ENCODE data around the gene IL17B. TPM values are rescaled to one million over a fixed set of nuclear protein-coding genes. Genes with fewer than 3 reads are reported as not detected.

Gene IL17B
- polyA plus RNA-seq (2013): not detected

DNA sequence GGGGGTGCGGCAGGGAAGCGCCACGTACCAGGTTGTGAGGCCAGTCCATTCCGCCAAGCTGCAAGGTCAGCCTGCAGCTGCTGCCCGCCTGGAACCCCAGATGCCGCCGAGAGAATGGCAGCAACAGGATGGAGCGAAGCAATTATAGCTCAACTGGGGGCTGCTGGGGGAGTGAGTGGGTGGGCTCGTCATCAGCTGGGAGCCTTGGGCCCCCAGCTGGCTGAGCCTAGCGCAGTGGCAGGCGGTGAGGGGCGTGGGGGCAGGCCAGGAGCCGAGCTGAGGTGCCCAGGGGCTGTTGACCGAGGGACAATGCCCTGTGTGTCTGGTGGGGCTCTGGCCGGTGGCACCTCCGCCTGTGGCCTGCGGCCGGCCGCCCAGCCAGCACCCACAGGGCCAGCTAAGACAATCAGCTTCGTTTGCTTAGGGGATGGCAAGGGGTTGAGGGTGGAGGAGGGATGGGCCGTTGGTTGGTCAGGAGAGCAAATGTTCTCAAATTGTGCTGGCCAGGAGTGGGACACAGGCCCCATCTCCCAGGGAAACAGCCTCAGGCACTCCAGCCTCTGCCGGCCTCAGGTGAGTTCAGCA is at the start of gene IL17B:
TSS of gene IL17B (minus strand) at position 116 of the 585 bp plus-strand sequence. CDS start at position 49, 67 bp downstream.
- ChIA-PET POLR2A (no interaction called here), CTCF (interaction anchor here (0.9 to 14.2 kb wide), 12 partner anchors 10 to 243 kb away, joined by 3 to 209 read pairs (median 4); partner anchors contain the start of genes CSNK1A1 and PCYOX1L)
- H3K9me3 ChIP-seq (ENCODE audit: control extremely low read depth in 1 of 5, control insufficient read depth in 4 of 5, insufficient read depth in 2 of 5, low read depth in 1 of 5, low read length in 4 of 5): no peaks in the 10 kb centered on the region
- DNase-seq: no peak
- WGBS (ENCODE audit: insufficient coverage): 96% methylated on average over 19 of the region's 22 CpGs
- no peaks in the 10 kb centered on the region for H3K4me1 ChIP-seq (ENCODE audit: control extremely low read depth in 1 of 4, control insufficient read depth in 4 of 4, insufficient read depth in 4 of 4, low read length in 3 of 4)
- no peak within 1 kb of the TSS for H3K4me3 ChIP-seq (ENCODE audit: control insufficient read depth in 1 of 7, extremely low read depth in 1 of 7, insufficient read depth in 4 of 7, low read depth in 2 of 7, low read length in 6 of 7)
- H3K36me3 ChIP-seq (ENCODE audit: control insufficient read depth in 4 of 4, insufficient read depth in 4 of 4, low read length in 3 of 4): no peaks in the 10 kb centered on the region
- no peaks in the 10 kb centered on the region for H3K27me3 ChIP-seq (replicated peaks in 2 of 5; ENCODE audit: control insufficient read depth in 4 of 5, insufficient read depth in 5 of 5, low read length in 4 of 5)
- H3K27ac ChIP-seq (ENCODE audit: insufficient read depth in 1 of 2, low read depth in 1 of 2, low read length in 2 of 2, poor library complexity in 1 of 2, severe bottlenecking in 2 of 2): no peak within 1 kb of the TSS

- no peaks in the 10 kb centered on the region for H3K27me3 ChIP-seq (replicated peaks in 2 of 5; ENCODE audit: control insufficient read depth in 4 of 5, insufficient read depth in 5 of 5, low read length in 4 of 5)
- WGBS (ENCODE audit: insufficient coverage): 96% methylated on average over 4 of the region's 5 CpGs
- POLR2A ChIA-PET: no interaction called here
- no peak overlapping the region for H3K27ac ChIP-seq (ENCODE audit: insufficient read depth in 1 of 2, low read depth in 1 of 2, low read length in 2 of 2, poor library complexity in 1 of 2, severe bottlenecking in 2 of 2)
- CTCF ChIA-PET: interaction anchor here (0.6 to 10.6 kb wide), 11 partner anchors 8 to 135 kb away, joined by 3 to 124 read pairs (median 4); partner anchors contain the start of gene CSNK1A1
- H3K9me3 ChIP-seq (ENCODE audit: control extremely low read depth in 1 of 5, control insufficient read depth in 4 of 5, insufficient read depth in 2 of 5, low read depth in 1 of 5, low read length in 4 of 5): no peaks in the 10 kb centered on the region
- H3K36me3 ChIP-seq (ENCODE audit: control insufficient read depth in 4 of 4, insufficient read depth in 4 of 4, low read length in 3 of 4): no peaks in the 10 kb centered on the region
- H3K4me3 ChIP-seq (ENCODE audit: control insufficient read depth in 1 of 7, extremely low read depth in 1 of 7, insufficient read depth in 4 of 7, low read depth in 2 of 7, low read length in 6 of 7): no peak overlapping the region
- peaks cover 0 to 61% (median 41%) of the 10 kb centered on the region in 4 experiments for H3K4me1 ChIP-seq (ENCODE audit: control extremely low read depth in 1 of 4, control insufficient read depth in 4 of 4, insufficient read depth in 4 of 4, low read length in 3 of 4)
- no peak for DNase-seq
Measured at GRCh38 chr5:149428032-149428431, 48.9 kb upstream of the IL17B start.

DNA sequence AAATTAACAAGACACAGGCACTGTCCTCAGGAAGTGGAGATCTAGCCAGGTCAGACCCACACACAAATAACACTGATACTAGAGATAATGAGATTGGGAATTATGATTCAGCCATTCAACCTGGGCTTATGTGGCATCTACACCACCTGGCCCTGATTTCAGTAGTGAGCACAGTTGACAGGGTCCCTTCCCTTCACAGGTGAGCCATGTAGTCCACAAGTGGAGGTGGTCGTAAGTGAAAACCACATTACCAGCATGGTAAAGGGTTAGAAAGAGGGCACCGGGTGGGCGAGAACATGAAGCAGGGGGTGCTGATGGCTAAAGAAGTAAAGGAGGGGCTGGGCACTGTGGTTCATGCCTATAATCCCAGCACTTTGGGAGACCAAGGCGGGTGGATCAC is 48.3 kb upstream of the IL17B start:
- Histone ChIP-seq H3K9me3 (ENCODE audit: control extremely low read depth in 1 of 5, control insufficient read depth in 4 of 5, insufficient read depth in 2 of 5, low read depth in 1 of 5, low read length in 4 of 5) (no peaks in the 10 kb centered on the region), H3K4me3 (ENCODE audit: control insufficient read depth in 1 of 7, extremely low read depth in 1 of 7, insufficient read depth in 4 of 7, low read depth in 2 of 7, low read length in 6 of 7) (no peak overlapping the region), H3K36me3 (ENCODE audit: control insufficient read depth in 4 of 4, insufficient read depth in 4 of 4, low read length in 3 of 4) (no peaks in the 10 kb centered on the region), H3K4me1 (ENCODE audit: control extremely low read depth in 1 of 4, control insufficient read depth in 4 of 4, insufficient read depth in 4 of 4, low read length in 3 of 4) (peaks cover under 1 to 60% (median 45%) of the 10 kb centered on the region in 4 experiments), H3K27ac (ENCODE audit: insufficient read depth in 1 of 2, low read depth in 1 of 2, low read length in 2 of 2, poor library complexity in 1 of 2, severe bottlenecking in 2 of 2) (no peak overlapping the region), H3K27me3 (replicated peaks in 2 of 5; ENCODE audit: control insufficient read depth in 4 of 5, insufficient read depth in 5 of 5, low read length in 4 of 5) (no peaks in the 10 kb centered on the region)
- CTCF ChIA-PET: interaction anchor here (10.6 kb wide), 1 partner anchor 43 kb away, joined by 124 read pairs; no protein-coding TSS in a partner anchor
- POLR2A ChIA-PET: no interaction called here
- 69% methylated on average over 4 of the region's 4 CpGs for WGBS (ENCODE audit: insufficient coverage)
- DNase-seq: no peak

- H3K9me3 ChIP-seq (ENCODE audit: control extremely low read depth in 1 of 5, control insufficient read depth in 4 of 5, insufficient read depth in 2 of 5, low read depth in 1 of 5, low read length in 4 of 5): no peaks in the 10 kb centered on the region
- DNase-seq: no peak
- H3K4me3 ChIP-seq (ENCODE audit: control insufficient read depth in 1 of 7, extremely low read depth in 1 of 7, insufficient read depth in 4 of 7, low read depth in 2 of 7, low read length in 6 of 7): no peak overlapping the region
- H3K4me1 ChIP-seq (ENCODE audit: control extremely low read depth in 1 of 4, control insufficient read depth in 4 of 4, insufficient read depth in 4 of 4, low read length in 3 of 4): peaks cover 3 to 63% (median 49%) of the 10 kb centered on the region in 4 experiments
- no CpG with 5 or more reads among the region's 2 CpGs for WGBS (ENCODE audit: insufficient coverage)
- no peaks in the 10 kb centered on the region for H3K27me3 ChIP-seq (replicated peaks in 2 of 5; ENCODE audit: control insufficient read depth in 4 of 5, insufficient read depth in 5 of 5, low read length in 4 of 5)
- CTCF ChIA-PET: interaction anchor here (0.7 kb wide), 1 partner anchor 55 kb away, joined by 3 read pairs; no protein-coding TSS in a partner anchor
- H3K27ac ChIP-seq (ENCODE audit: insufficient read depth in 1 of 2, low read depth in 1 of 2, low read length in 2 of 2, poor library complexity in 1 of 2, severe bottlenecking in 2 of 2): no peak overlapping the region
- no peaks in the 10 kb centered on the region for H3K36me3 ChIP-seq (ENCODE audit: control insufficient read depth in 4 of 4, insufficient read depth in 4 of 4, low read length in 3 of 4)
- POLR2A ChIA-PET: no interaction called here
Measured at GRCh38 chr5:149426931-149427330, 47.8 kb upstream of the IL17B start.

DNA sequence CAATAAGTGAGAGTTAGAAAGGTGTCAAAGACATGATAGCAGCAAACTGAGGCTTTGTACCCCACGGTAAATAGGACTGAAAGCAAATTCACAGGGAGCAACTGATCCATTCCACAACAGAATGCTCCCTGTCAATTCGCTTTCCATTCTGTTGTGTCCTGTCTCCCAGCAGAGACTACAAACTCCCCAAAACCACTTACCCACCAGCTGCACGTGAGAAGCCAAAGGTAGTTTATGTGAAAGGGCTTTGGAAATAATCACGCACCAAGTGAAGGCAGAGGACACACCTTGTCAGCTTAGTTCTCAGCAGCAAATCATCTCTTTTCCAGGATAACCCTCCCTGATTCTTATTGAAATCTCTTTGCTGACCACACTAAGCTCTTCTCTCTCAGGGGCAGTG is 46.6 kb upstream of the IL17B start:
- H3K4me1 ChIP-seq (ENCODE audit: control extremely low read depth in 1 of 4, control insufficient read depth in 4 of 4, insufficient read depth in 4 of 4, low read length in 3 of 4): peaks cover 3 to 62% (median 46%) of the 10 kb centered on the region in 4 experiments
- ChIA-PET CTCF (interaction anchor here (0.7 to 7.7 kb wide), 4 partner anchors 8 to 43 kb away, joined by 3 to 61 read pairs (median 4); no protein-coding TSS in a partner anchor), POLR2A (interaction anchor here (0.6 kb wide), 1 partner anchor 87 kb away, joined by 3 read pairs; no protein-coding TSS in a partner anchor)
- no peaks in the 10 kb centered on the region for H3K9me3 ChIP-seq (ENCODE audit: control extremely low read depth in 1 of 5, control insufficient read depth in 4 of 5, insufficient read depth in 2 of 5, low read depth in 1 of 5, low read length in 4 of 5)
- no peak overlapping the region for H3K4me3 ChIP-seq (ENCODE audit: control insufficient read depth in 1 of 7, extremely low read depth in 1 of 7, insufficient read depth in 4 of 7, low read depth in 2 of 7, low read length in 6 of 7)
- no peaks in the 10 kb centered on the region for H3K36me3 ChIP-seq (ENCODE audit: control insufficient read depth in 4 of 4, insufficient read depth in 4 of 4, low read length in 3 of 4)
- no peaks in the 10 kb centered on the region for H3K27me3 ChIP-seq (replicated peaks in 2 of 5; ENCODE audit: control insufficient read depth in 4 of 5, insufficient read depth in 5 of 5, low read length in 4 of 5)
- DNase-seq: no peak
- H3K27ac ChIP-seq (ENCODE audit: insufficient read depth in 1 of 2, low read depth in 1 of 2, low read length in 2 of 2, poor library complexity in 1 of 2, severe bottlenecking in 2 of 2): no peak overlapping the region
- WGBS (ENCODE audit: insufficient coverage): 93% methylated on average over 3 of the region's 4 CpGs

GRCh38 chr5:149424371-149425315 is 45.6 kb upstream of the IL17B start:
- ChIA-PET CTCF (interaction anchor here (0.7 to 7.7 kb wide), 5 partner anchors 9 to 110 kb away, joined by 3 to 61 read pairs (median 5); no protein-coding TSS in a partner anchor), POLR2A (no interaction called here)
- Histone ChIP-seq H3K36me3 (ENCODE audit: control insufficient read depth in 4 of 4, insufficient read depth in 4 of 4, low read length in 3 of 4) (no peaks in the 10 kb centered on the region), H3K27me3 (replicated peaks in 2 of 5; ENCODE audit: control insufficient read depth in 4 of 5, insufficient read depth in 5 of 5, low read length in 4 of 5) (no peaks in the 10 kb centered on the region), H3K4me1 (ENCODE audit: control extremely low read depth in 1 of 4, control insufficient read depth in 4 of 4, insufficient read depth in 4 of 4, low read length in 3 of 4) (peaks cover 3 to 61% (median 39%) of the 10 kb centered on the region in 4 experiments), H3K4me3 (ENCODE audit: control insufficient read depth in 1 of 7, extremely low read depth in 1 of 7, insufficient read depth in 4 of 7, low read depth in 2 of 7, low read length in 6 of 7) (no peak overlapping the region), H3K27ac (ENCODE audit: insufficient read depth in 1 of 2, low read depth in 1 of 2, low read length in 2 of 2, poor library complexity in 1 of 2, severe bottlenecking in 2 of 2) (no peak overlapping the region), H3K9me3 (ENCODE audit: control extremely low read depth in 1 of 5, control insufficient read depth in 4 of 5, insufficient read depth in 2 of 5, low read depth in 1 of 5, low read length in 4 of 5) (no peaks in the 10 kb centered on the region)
- DNase-seq: no peak
- WGBS (ENCODE audit: insufficient coverage): 89% methylated on average over 10 of the region's 10 CpGs
